ENCODE measurements around the gene PTPRG. TPM values are rescaled to one million over a fixed set of nuclear protein-coding genes. Genes with fewer than 3 reads are reported as not detected.

PTPRG gene
- 1.9 to 2.6 TPM (median 2.5 TPM) in 5 replicates for total RNA-seq (2022; extraction: Qiagen RNA extraction)

DNA sequence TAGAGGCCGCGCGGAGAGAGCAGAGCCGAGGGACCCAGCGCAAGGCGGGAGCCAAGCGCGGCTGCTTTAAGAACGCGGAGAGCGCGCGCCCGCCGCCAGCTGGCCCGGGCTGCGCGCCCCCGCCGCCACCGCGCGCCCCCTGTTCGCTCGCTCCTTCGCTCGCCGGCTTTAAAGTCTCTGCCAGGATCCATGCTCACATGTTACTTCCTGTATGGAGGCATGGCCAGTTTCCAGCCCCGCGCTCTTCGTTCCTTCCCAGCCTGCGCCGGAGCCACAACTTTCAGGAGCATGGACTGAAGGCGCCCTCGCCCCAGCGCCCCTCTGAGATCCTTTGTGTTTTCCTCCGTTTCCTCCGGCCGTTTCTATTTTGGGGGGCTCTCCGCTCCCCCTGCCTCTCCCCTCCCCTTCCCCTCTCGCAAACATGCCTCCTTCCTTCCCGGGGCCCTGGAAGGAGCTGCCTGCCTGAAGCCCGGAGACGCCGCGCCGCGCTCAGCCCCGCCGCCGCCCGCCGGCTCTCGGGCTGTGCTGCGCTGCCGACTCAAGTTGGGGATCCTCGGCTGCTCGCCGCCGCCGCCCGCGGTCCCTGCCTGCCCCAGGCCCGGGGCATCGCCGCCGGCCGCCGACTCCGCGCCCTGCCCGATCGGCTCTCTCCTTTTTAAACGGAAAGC is at the start of gene PTPRG:
Gene PTPRG (plus strand): TSS at position 198 of the 668 bp plus-strand sequence. CDS start 717 bp downstream, outside the sequence.

Measured in A549 treated with AZD2906 at 1 μM for 4 hours (cell line).